Endothelial cell of umbilical vein (primary cell): ENCODE measurements around the gene GLDN. TPM values are rescaled to one million over a fixed set of nuclear protein-coding genes. Genes with fewer than 3 reads are reported as not detected.

ENCODE experiments used
- BruUV-seq: library from RNA; stranded (reverse); fragments of 400-500 nt; replicated peaks from 2 replicates; lab custom pipeline; 2021; lab: Mats Ljungman, UMichigan
- CTCF ChIA-PET: fragments of 300-600, 350-600 bp; sonication (Branson Sonifier 250); formaldehyde crosslinking; loops from one replicate; lab custom pipeline; 2021; ENCODE audit warnings: antibody characterized with exemption, inconsistent platforms; lab: Charles Lee
- POLR2A ChIA-PET: fragments of 300-600, 350-600 bp; sonication (Branson Sonifier 250); formaldehyde crosslinking; loops from one replicate; lab custom pipeline; 2021; ENCODE audit warnings: antibody characterized with exemption, inconsistent platforms; lab: Charles Lee
- DNase-seq: peaks from one replicate; pipeline ENCODE4 v3.0.0-alpha.2; 2011; ENCODE audit warnings: low read depth, low spot score
- FAIRE-seq: peaks from 2 replicates; lab custom pipeline; 2011; peaks lifted over from hg19 to GRCh38; lab: Jason Lieb, UNC
- H2AFZ ChIP-seq: 2 replicates; pipeline ENCODE4 v1.6.0; 2012; ENCODE audit warnings: low read depth, low read length, control low read depth, inconsistent platforms
- H3K27ac ChIP-seq: 2 replicates; pipeline ENCODE4 v1.5.1; 2011; ENCODE audit warnings: low read depth, mild to moderate bottlenecking, control low read depth, low read length, moderate library complexity; ENCODE audit not compliant: insufficient read depth
- H3K27me3 ChIP-seq, 2 experiments: 2 replicates each; pipeline versions ENCODE4 v1.6.0 to v1.6.1; 2011; ENCODE audit warnings: low read length in 2 of 2, mixed read lengths in 1 of 2; ENCODE audit not compliant: control insufficient read depth in 2 of 2, insufficient read depth in 2 of 2
- H3K36me3 ChIP-seq, 2 experiments: 2 replicates in 1 of 2; 3 replicates in 1 of 2; pipeline ENCODE4 v1.5.1; 2011; ENCODE audit warnings: low read length in 2 of 2, mild to moderate bottlenecking in 1 of 2, moderate library complexity in 1 of 2; ENCODE audit not compliant: control insufficient read depth in 2 of 2, insufficient read depth in 2 of 2; ENCODE audit errors: extremely low read depth in 1 of 2
- H3K4me1 ChIP-seq: 3 replicates; pipeline ENCODE4 v1.5.1; 2011; ENCODE audit warnings: mild to moderate bottlenecking, low read length; ENCODE audit not compliant: control insufficient read depth, insufficient read depth; ENCODE audit errors: extremely low read depth
- H3K4me2 ChIP-seq: 2 replicates; pipeline ENCODE4 v1.6.1; 2011; ENCODE audit warnings: low read length, control low read depth, mixed read lengths; ENCODE audit not compliant: insufficient read depth
- H3K4me3 ChIP-seq, 3 experiments: fragments of 200-600 bp in 1 of 3; sonication (generic), shearing (Covaris generic) in 1 of 3; replicated peaks in 1 of 3; 2 replicates each; pipeline ENCODE4 v1.5.1; 2011 to 2016; ENCODE audit warnings: control low read depth in 3 of 3, low read length in 3 of 3, mild to moderate bottlenecking in 2 of 3, inconsistent platforms in 1 of 3, low read depth in 1 of 3, moderate library complexity in 1 of 3; ENCODE audit not compliant: insufficient read depth in 1 of 3
- H3K79me2 ChIP-seq: 2 replicates; pipeline ENCODE4 v1.6.0; 2012; ENCODE audit warnings: low read length, inconsistent platforms; ENCODE audit not compliant: control insufficient read depth, insufficient read depth
- H3K9ac ChIP-seq: replicated peaks from 2 replicates; pipeline ENCODE3; 2011; ENCODE audit warnings: low read length, control low read depth; ENCODE audit not compliant: insufficient read depth; ENCODE audit errors: extremely low read depth
- H3K9me1 ChIP-seq: replicated peaks from 3 replicates; pipeline ENCODE4 v1.6.0; 2011; ENCODE audit warnings: mild to moderate bottlenecking, low read length; ENCODE audit not compliant: control insufficient read depth, insufficient read depth; ENCODE audit errors: extremely low read depth
- H3K9me3 ChIP-seq: replicated peaks from 2 replicates; pipeline ENCODE4 v1.5.1; 2012; ENCODE audit warnings: low read length, inconsistent platforms; ENCODE audit not compliant: control insufficient read depth, insufficient read depth
- H4K20me1 ChIP-seq: replicated peaks from 2 replicates; pipeline ENCODE3; 2011; ENCODE audit warnings: mild to moderate bottlenecking, low read length; ENCODE audit not compliant: control insufficient read depth, insufficient read depth; ENCODE audit errors: extremely low read depth
- EZH2 ChIP-seq: IDR thresholded peaks from 2 replicates; pipeline ENCODE4 v1.6.1; 2012; ENCODE audit warnings: borderline replicate concordance, low read depth, mild to moderate bottlenecking, moderate library complexity, low read length, inconsistent platforms; ENCODE audit not compliant: severe bottlenecking
- FOS ChIP-seq: IDR thresholded peaks from 2 replicates; pipeline ENCODE4 v1.6.1; 2011; ENCODE audit warnings: mild to moderate bottlenecking, low read length, moderate library complexity, borderline replicate concordance; ENCODE audit not compliant: insufficient read depth
- GATA2 ChIP-seq: IDR thresholded peaks from 2 replicates; pipeline ENCODE4 v1.7.0; 2011; ENCODE audit warnings: low read depth, mild to moderate bottlenecking, moderate library complexity, mixed read lengths, low read length; ENCODE audit not compliant: insufficient read length, insufficient read depth
- JUN ChIP-seq: IDR thresholded peaks from 2 replicates; pipeline ENCODE4 v1.6.1; 2011; ENCODE audit warnings: borderline replicate concordance, low read depth; ENCODE audit not compliant: insufficient read length, insufficient read depth
- MYC ChIP-seq: IDR thresholded peaks from one replicate; pipeline ENCODE4 v1.6.1; 2011; ENCODE audit warnings: mild to moderate bottlenecking, low read depth, low read length
- POLR2A ChIP-seq: IDR thresholded peaks from 2 replicates; pipeline ENCODE4 v1.6.1; 2012; ENCODE audit warnings: low read depth, mild to moderate bottlenecking, control low read depth, low read length
- POLR2AphosphoS5 ChIP-seq: IDR thresholded peaks from 2 replicates; pipeline ENCODE4 v1.6.1; 2012; ENCODE audit warnings: low read depth, mild to moderate bottlenecking, control low read depth, low read length, moderate library complexity; ENCODE audit not compliant: insufficient read depth
- dilution Hi-C: fragments of 300-500 bp; cut with MboI; formaldehyde crosslinking; loops from one replicate; pipeline ENCODE4 v1.15.0; 2019; ENCODE audit warnings: low sequenced_read_pairs; ENCODE audit not compliant: extremely low pct_ligation_motif_present
- intact Hi-C: fragments of 100-400 bp; cut with micrococcal nuclease; formaldehyde crosslinking; loops from one replicate; pipeline ENCODE4 v1.10.0; 2022
- polyA plus RNA-seq, 4 experiments: library from polyadenylated mRNA; depleted of rRNA in 3 of 4; stranded (reverse) in 3 of 4; unstranded in 1 of 4; fragments of >200 nt; gene quantifications; 2 replicates each; pipeline versions ENCODE4 v1.2.1 to v1.2.3, GENCODE V29; 2011 to 2012; ENCODE audit warnings: missing spikeins in 1 of 4
- total RNA-seq: library from RNA; stranded (reverse); gene quantifications from 2 replicates; pipeline ENCODE4 v1.2.3, GENCODE V29; 2021
- TF ChIP-seq, protein P1 (sequence below): IDR thresholded peaks from 2 replicates; pipeline ENCODE4 v1.6.1; 2011; ENCODE audit not compliant: insufficient read depth, insufficient read length
- TF ChIP-seq, protein P2 (sequence below), 2 donors: IDR thresholded peaks; 1 replicate in 1 of 2; 2 replicates in 1 of 2; pipeline ENCODE4 v1.5.1; 2011; ENCODE audit warnings: low read length in 2 of 2, mild to moderate bottlenecking in 2 of 2, moderate library complexity in 2 of 2, control low read depth in 1 of 2, inconsistent platforms in 1 of 2, low read depth in 1 of 2; ENCODE audit not compliant: insufficient read depth in 1 of 2; ENCODE audit errors: extremely low read depth in 1 of 2

GLDN gene
- total and polyA plus RNA-seq, 2 donors (not counting 3 experiments of a cell fraction or from before 2014, with no cell fraction given): not detected

DNA sequence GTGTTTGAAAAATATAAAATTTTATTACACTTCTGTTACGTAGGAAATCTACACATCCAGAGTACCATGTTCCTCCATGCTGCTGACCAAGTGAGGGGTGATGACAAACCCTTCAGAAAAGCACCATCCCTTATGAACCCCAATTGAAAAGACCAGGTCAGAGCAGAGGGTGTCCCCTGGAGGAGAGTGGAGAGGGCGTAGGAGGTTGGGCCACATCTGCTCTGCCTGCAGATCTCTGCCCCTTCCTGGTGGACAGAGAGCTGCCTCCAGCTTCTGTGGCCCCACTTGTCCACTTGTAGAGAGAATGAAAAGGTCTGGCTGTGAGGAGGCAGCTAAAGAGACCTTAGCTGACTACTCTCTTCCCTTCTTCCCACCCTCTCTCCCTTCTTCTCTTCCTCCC is 55.5 kb downstream of the GLDN start:
- intact Hi-C loops: no loop called here

More for the DNA sequence above, 55.5 kb downstream of the GLDN start:
- Histone ChIP-seq H3K27ac (no peak overlapping the region), H4K20me1 (no peaks in the 10 kb centered on the region), H3K4me3 (no peak overlapping the region), H3K9me3 (no peaks in the 10 kb centered on the region), H3K4me2 (no peak overlapping the region), H3K27me3 (peaks cover 52 to 56% of the 10 kb centered on the region in 2 experiments), H3K79me2 (no peaks in the 10 kb centered on the region), H2AFZ (no peak overlapping the region), H3K9me1 (no peaks in the 10 kb centered on the region), H3K4me1 (no peaks in the 10 kb centered on the region), H3K9ac (no peak overlapping the region), H3K36me3 (no peaks in the 10 kb centered on the region)
- DNase-seq: no peak
- no TSS peak for BruUV-seq
- TF ChIP-seq, protein P1, sequence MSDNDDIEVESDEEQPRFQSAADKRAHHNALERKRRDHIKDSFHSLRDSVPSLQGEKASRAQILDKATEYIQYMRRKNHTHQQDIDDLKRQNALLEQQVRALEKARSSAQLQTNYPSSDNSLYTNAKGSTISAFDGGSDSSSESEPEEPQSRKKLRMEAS: no peak
- TF ChIP-seq POLR2A: no peak
- no peak for TF ChIP-seq FOS
- no peak for TF ChIP-seq GATA2
- no peak for TF ChIP-seq EZH2
- TF ChIP-seq JUN: no peak
- no peak for TF ChIP-seq MYC
- TF ChIP-seq, protein P2, sequence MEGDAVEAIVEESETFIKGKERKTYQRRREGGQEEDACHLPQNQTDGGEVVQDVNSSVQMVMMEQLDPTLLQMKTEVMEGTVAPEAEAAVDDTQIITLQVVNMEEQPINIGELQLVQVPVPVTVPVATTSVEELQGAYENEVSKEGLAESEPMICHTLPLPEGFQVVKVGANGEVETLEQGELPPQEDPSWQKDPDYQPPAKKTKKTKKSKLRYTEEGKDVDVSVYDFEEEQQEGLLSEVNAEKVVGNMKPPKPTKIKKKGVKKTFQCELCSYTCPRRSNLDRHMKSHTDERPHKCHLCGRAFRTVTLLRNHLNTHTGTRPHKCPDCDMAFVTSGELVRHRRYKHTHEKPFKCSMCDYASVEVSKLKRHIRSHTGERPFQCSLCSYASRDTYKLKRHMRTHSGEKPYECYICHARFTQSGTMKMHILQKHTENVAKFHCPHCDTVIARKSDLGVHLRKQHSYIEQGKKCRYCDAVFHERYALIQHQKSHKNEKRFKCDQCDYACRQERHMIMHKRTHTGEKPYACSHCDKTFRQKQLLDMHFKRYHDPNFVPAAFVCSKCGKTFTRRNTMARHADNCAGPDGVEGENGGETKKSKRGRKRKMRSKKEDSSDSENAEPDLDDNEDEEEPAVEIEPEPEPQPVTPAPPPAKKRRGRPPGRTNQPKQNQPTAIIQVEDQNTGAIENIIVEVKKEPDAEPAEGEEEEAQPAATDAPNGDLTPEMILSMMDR (IDR thresholded peaks at IDR 0.05; ENCODE audit: extremely low read depth in 1 of 2, insufficient read depth in 1 of 2, low read depth in 1 of 2, low read length in 2 of 2): no peak
- no peak for TF ChIP-seq POLR2AphosphoS5
- no peak for FAIRE-seq
- POLR2A ChIA-PET: no interaction called here
- CTCF ChIA-PET: interaction anchor here (0.6 to 2.3 kb wide), 3 partner anchors 14 to 686 kb away, joined by 4 to 7 read pairs (median 6); no protein-coding TSS in a partner anchor
- dilution Hi-C loops: no loop called here
